ENCODE measurements around the gene SLC35F3.

- TF ChIP-seq CTCF (optimal IDR thresholded peaks at IDR 0.05 in 1 of 3, IDR thresholded peaks at IDR 0.05 in 1 of 3, conservative IDR thresholded peaks at IDR 0.05 in 1 of 3; ENCODE audit: extremely low read depth in 1 of 3, insufficient read depth in 2 of 3, low read length in 3 of 3) (no peak), EZH2 (IDR thresholded peaks at IDR 0.05; ENCODE audit: low read length) (no peak)
Observed at GRCh38 chr1:233868461-233868860, 36.0 kb upstream of the SLC35F3 start.
